ENCODE data around the gene PHLDB3.

The PHLDB3 gene

DNA sequence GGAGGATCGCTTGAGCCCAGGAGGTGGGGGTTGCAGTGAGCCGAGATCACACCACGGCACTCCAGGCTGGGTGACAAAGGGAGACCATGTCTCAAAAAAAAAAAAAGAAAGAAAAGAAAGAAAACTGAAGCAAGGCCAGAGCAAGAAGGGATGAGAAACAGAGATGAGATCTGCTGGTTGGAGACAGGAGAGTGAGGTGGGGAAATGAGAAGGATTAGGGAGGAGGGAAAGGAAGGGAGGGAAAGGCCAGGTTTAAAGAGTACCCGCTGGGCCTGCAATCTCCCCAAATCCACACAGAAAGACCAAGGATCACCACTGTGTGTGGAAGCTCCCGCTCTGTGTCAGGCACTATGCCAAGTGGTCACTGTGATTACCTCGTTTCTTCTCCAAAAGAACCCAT lies 22.8 kb downstream of the PHLDB3 start:
- H3K9me2 ChIP-seq (replicated peaks; ENCODE audit: insufficient read depth, low read length) = no peaks in the 10 kb centered on the region
- H3K27ac ChIP-seq (ENCODE audit: low read depth, low read length) = no peak overlapping the region
- no peaks in the 10 kb centered on the region for H4K20me1 ChIP-seq (ENCODE audit: low read depth, low read length)
- H3K9ac ChIP-seq (ENCODE audit: low read length) = no peak overlapping the region
- H3K4me3 ChIP-seq (ENCODE audit: insufficient read depth, low read length, poor library complexity, severe bottlenecking) = no peak overlapping the region
- H3F3A ChIP-seq (ENCODE audit: insufficient read depth) = no peaks in the 10 kb centered on the region
- H3K9me3 ChIP-seq (ENCODE audit: insufficient read depth, low read length) = no peaks in the 10 kb centered on the region
- H3K36me3 ChIP-seq (ENCODE audit: low read length) = no peaks in the 10 kb centered on the region
- no peaks in the 10 kb centered on the region for H3K27me3 ChIP-seq (ENCODE audit: low read length)
- TF ChIP-seq EZH2phosphoT487 (conservative IDR thresholded peaks at IDR 0.05; ENCODE audit: low read length) = no peak
- TF ChIP-seq, protein P1, sequence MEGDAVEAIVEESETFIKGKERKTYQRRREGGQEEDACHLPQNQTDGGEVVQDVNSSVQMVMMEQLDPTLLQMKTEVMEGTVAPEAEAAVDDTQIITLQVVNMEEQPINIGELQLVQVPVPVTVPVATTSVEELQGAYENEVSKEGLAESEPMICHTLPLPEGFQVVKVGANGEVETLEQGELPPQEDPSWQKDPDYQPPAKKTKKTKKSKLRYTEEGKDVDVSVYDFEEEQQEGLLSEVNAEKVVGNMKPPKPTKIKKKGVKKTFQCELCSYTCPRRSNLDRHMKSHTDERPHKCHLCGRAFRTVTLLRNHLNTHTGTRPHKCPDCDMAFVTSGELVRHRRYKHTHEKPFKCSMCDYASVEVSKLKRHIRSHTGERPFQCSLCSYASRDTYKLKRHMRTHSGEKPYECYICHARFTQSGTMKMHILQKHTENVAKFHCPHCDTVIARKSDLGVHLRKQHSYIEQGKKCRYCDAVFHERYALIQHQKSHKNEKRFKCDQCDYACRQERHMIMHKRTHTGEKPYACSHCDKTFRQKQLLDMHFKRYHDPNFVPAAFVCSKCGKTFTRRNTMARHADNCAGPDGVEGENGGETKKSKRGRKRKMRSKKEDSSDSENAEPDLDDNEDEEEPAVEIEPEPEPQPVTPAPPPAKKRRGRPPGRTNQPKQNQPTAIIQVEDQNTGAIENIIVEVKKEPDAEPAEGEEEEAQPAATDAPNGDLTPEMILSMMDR (IDR thresholded peaks at IDR 0.05; ENCODE audit: insufficient read depth, low read length, poor library complexity, severe bottlenecking) = no peak
- no peak overlapping the region for H2AFZ ChIP-seq (ENCODE audit: low read depth, low read length, severe bottlenecking)
- no peak overlapping the region for H3K4me2 ChIP-seq (ENCODE audit: low read depth, low read length, poor library complexity, severe bottlenecking)
- no peaks in the 10 kb centered on the region for H3K79me2 ChIP-seq (ENCODE audit: insufficient read depth, low read length)

DNA sequence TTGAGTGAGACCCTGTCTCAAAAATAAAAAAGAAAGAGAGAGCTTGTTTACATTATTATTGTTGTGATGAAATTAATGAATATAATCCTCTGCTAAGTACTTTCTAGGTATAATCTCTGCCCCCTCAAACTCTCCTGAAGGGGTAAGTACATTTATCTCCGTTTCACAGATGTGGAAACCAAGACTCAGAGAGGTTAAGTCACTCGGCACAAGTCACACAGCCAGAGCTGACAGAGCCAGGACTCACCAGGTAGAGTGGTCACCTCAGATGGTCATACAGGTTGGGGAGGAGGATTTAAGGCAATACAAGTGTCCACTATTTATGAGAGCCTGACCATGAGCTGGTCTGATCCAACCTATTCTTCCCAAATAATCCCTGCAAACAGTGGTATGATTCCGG lies 24.0 kb downstream of the PHLDB3 start:
- no peak overlapping the region for H2AFZ ChIP-seq (ENCODE audit: low read depth, low read length, severe bottlenecking)
- H3K36me3 ChIP-seq (ENCODE audit: low read length) = no peaks in the 10 kb centered on the region
- no peaks in the 10 kb centered on the region for H4K20me1 ChIP-seq (ENCODE audit: low read depth, low read length)
- no peaks in the 10 kb centered on the region for H3K79me2 ChIP-seq (ENCODE audit: insufficient read depth, low read length)
- TF ChIP-seq EZH2phosphoT487 (conservative IDR thresholded peaks at IDR 0.05; ENCODE audit: low read length) = no peak
- TF ChIP-seq, protein P1 (IDR thresholded peaks at IDR 0.05; ENCODE audit: insufficient read depth, low read length, poor library complexity, severe bottlenecking) = no peak
- H3K9me3 ChIP-seq (ENCODE audit: insufficient read depth, low read length) = no peaks in the 10 kb centered on the region
- H3K27ac ChIP-seq (ENCODE audit: low read depth, low read length) = no peak overlapping the region
- no peaks in the 10 kb centered on the region for H3F3A ChIP-seq (ENCODE audit: insufficient read depth)
- no peaks in the 10 kb centered on the region for H3K27me3 ChIP-seq (ENCODE audit: low read length)
- H3K9ac ChIP-seq (ENCODE audit: low read length) = no peak overlapping the region
- no peak overlapping the region for H3K4me2 ChIP-seq (ENCODE audit: low read depth, low read length, poor library complexity, severe bottlenecking)
- no peaks in the 10 kb centered on the region for H3K9me2 ChIP-seq (replicated peaks; ENCODE audit: insufficient read depth, low read length)
- H3K4me3 ChIP-seq (ENCODE audit: insufficient read depth, low read length, poor library complexity, severe bottlenecking) = no peak overlapping the region

- Histone ChIP-seq H3K79me2 (ENCODE audit: insufficient read depth, low read length) (no peaks in the 10 kb centered on the region), H3K4me2 (ENCODE audit: low read depth, low read length, poor library complexity, severe bottlenecking) (no peak overlapping the region), H3F3A (ENCODE audit: insufficient read depth) (no peaks in the 10 kb centered on the region), H2AFZ (ENCODE audit: low read depth, low read length, severe bottlenecking) (no peak overlapping the region), H3K27me3 (ENCODE audit: low read length) (no peaks in the 10 kb centered on the region), H3K9ac (ENCODE audit: low read length) (no peak overlapping the region), H3K9me3 (ENCODE audit: insufficient read depth, low read length) (no peaks in the 10 kb centered on the region), H3K9me2 (replicated peaks; ENCODE audit: insufficient read depth, low read length) (no peaks in the 10 kb centered on the region), H3K4me3 (ENCODE audit: insufficient read depth, low read length, poor library complexity, severe bottlenecking) (no peak overlapping the region), H3K27ac (ENCODE audit: low read depth, low read length) (no peak overlapping the region), H4K20me1 (ENCODE audit: low read depth, low read length) (no peaks in the 10 kb centered on the region), H3K36me3 (ENCODE audit: low read length) (no peaks in the 10 kb centered on the region)
- TF ChIP-seq, protein P1 (IDR thresholded peaks at IDR 0.05; ENCODE audit: insufficient read depth, low read length, poor library complexity, severe bottlenecking) = no peak
- TF ChIP-seq EZH2phosphoT487 (conservative IDR thresholded peaks at IDR 0.05; ENCODE audit: low read length) = no peak
These were observed 24.5 kb downstream of the PHLDB3 start for GRCh38 chr19:43479961-43480561.
